GM12878 (cell line): ENCODE measurements around the gene ASMTL. TPM values are rescaled to one million over a fixed set of nuclear protein-coding genes. Genes with fewer than 3 reads are reported as not detected.
A peak's percentile ranks its signal among the peaks of the same experiment; 100 is the strongest.

ENCODE experiments used
- ATAC-seq: fragments of 200-7000 bp; cut with Tn5 transposase; 3 replicates; pipeline ENCODE4 v1.9.1; 2020; ENCODE audit warnings: mild to moderate bottlenecking, moderate library complexity
- BruUV-seq: library from RNA; stranded (reverse); fragments of 400-500 nt; replicated peaks from 2 replicates; lab custom pipeline; 2021; lab: Mats Ljungman, UMichigan
- CTCF ChIA-PET: fragments of 300-600 bp; sonication (Branson Sonifier 250); formaldehyde crosslinking; extraction: SDS; loops from one replicate; lab custom pipeline; 2021; ENCODE audit warnings: inconsistent platforms; lab: Yijun Ruan, JAX
- POLR2A ChIA-PET: fragments of 350-600 bp; formaldehyde crosslinking; extraction: SDS; loops from one replicate; lab custom pipeline; 2021; ENCODE audit warnings: inconsistent platforms; lab: Charles Lee
- RAD21 ChIA-PET: fragments of 300-600 bp; sonication (Branson Sonifier 250); formaldehyde crosslinking; loops from one replicate; lab custom pipeline; 2023; ENCODE audit warnings: antibody characterized with exemption; ENCODE audit not compliant: unreplicated experiment; lab: Charles Lee
- SMC1A ChIA-PET: fragments of 300-600 bp; sonication (Branson Sonifier 250); formaldehyde crosslinking; loops from one replicate; lab custom pipeline; 2023; ENCODE audit not compliant: unreplicated experiment, uncharacterized antibody; lab: Charles Lee
- DNase-seq: peaks from one replicate; pipeline ENCODE4 v3.0.0-alpha.2; 2011; ENCODE audit warnings: low read depth, low spot score
- FAIRE-seq: peaks from 3 replicates; lab custom pipeline; 2011; peaks lifted over from hg19 to GRCh38; lab: Jason Lieb, UNC
- H2AFZ ChIP-seq: 2 replicates; pipeline ENCODE4 v1.6.0; 2011; ENCODE audit warnings: low read depth, low read length, control low read depth; ENCODE audit not compliant: control insufficient read depth
- H3K27ac ChIP-seq: 2 replicates; pipeline ENCODE4 v1.5.1; 2011; ENCODE audit warnings: control low read depth; ENCODE audit not compliant: control insufficient read depth, insufficient read depth
- H3K27me3 ChIP-seq, 2 experiments: replicated peaks in 1 of 2; 2 replicates each; pipeline versions ENCODE4 v1.6.0 to v1.6.1; 2011; ENCODE audit warnings: low read length in 1 of 2; ENCODE audit not compliant: control insufficient read depth in 2 of 2, insufficient read depth in 2 of 2
- H3K36me3 ChIP-seq, 2 experiments: 2 replicates each; pipeline ENCODE4 v1.5.1; 2011; ENCODE audit warnings: low read length in 1 of 2; ENCODE audit not compliant: control insufficient read depth in 2 of 2, insufficient read depth in 2 of 2
- H3K4me1 ChIP-seq: 2 replicates; pipeline ENCODE4 v1.6.1; 2011; ENCODE audit warnings: mild to moderate bottlenecking, low read length, moderate library complexity, mixed read lengths; ENCODE audit not compliant: control insufficient read depth, insufficient read depth
- H3K4me2 ChIP-seq: 2 replicates; pipeline ENCODE4 v1.6.0; 2011; ENCODE audit warnings: control low read depth; ENCODE audit not compliant: control insufficient read depth, insufficient read depth
- H3K4me3 ChIP-seq: fragments of 200-600 bp; sonication (generic); 2 replicates; pipeline ENCODE4 v1.5.1; 2016
- H3K79me2 ChIP-seq: 2 replicates; pipeline ENCODE4 v1.6.0; 2011; ENCODE audit warnings: low read length; ENCODE audit not compliant: control insufficient read depth, insufficient read depth
- H3K9ac ChIP-seq: 2 replicates; pipeline ENCODE4 v1.8.0; 2011; ENCODE audit warnings: low read length, control low read depth, mixed read lengths; ENCODE audit not compliant: control insufficient read depth, insufficient read depth
- H3K9me3 ChIP-seq: replicated peaks from 3 replicates; pipeline ENCODE4 v1.5.1; 2011; ENCODE audit warnings: mild to moderate bottlenecking, low read length; ENCODE audit not compliant: control insufficient read depth, insufficient read depth
- H4K20me1 ChIP-seq: 2 replicates; pipeline ENCODE4 v1.6.0; 2011; ENCODE audit not compliant: control insufficient read depth, insufficient read depth
- CUX1 ChIP-seq: IDR thresholded peaks from 2 replicates; pipeline ENCODE4 v1.6.1; 2012; ENCODE audit warnings: improper control_type of control experiment, low read depth, low read length; ENCODE audit not compliant: insufficient replicate concordance
- POLR2A ChIP-seq: IDR thresholded peaks from 2 replicates; pipeline ENCODE4 v1.6.1; 2011; ENCODE audit warnings: low read depth, mild to moderate bottlenecking, low read length
- WGBS: methylation state at CpG from one replicate; pipeline ENCODE4 v1.1.6; 2016; ENCODE audit warnings: low lambda C conversion rate; ENCODE audit not compliant: insufficient replicate concordance, insufficient coverage; ENCODE audit errors: missing lambda C conversion rate; 5-methylcytosine and 5-hydroxymethylcytosine counted together
- in situ Hi-C: fragments of 300-500 bp; cut with MboI; formaldehyde crosslinking; loops from 9 replicates; pipeline ENCODE4 v1.14.3; 2018; ENCODE audit warnings: mixed read lengths
- intact Hi-C: fragments of 100-400 bp; cut with micrococcal nuclease; formaldehyde crosslinking; loops from one replicate; pipeline ENCODE4 v1.14.2; 2022; ENCODE audit not compliant: unreplicated experiment
- polyA plus RNA-seq, 11 experiments: library from polyadenylated mRNA; depleted of rRNA in 4 of 11; unstranded in 6 of 11; stranded (reverse) in 5 of 11; fragments of >200 nt; fragmentation: Nextera tagmentation in 4 of 11; fragmentation: Illumina TruSeq in 1 of 11; extraction: Ambion mirVana in 4 of 11; extraction: Trizol in 1 of 11; gene quantifications; 1 replicate in 1 of 11; 2 replicates in 10 of 11; pipeline versions ENCODE4 v1.2.1 to v1.2.3, GENCODE V29; 2011 to 2016; ENCODE audit warnings: inconsistent platforms in 2 of 11, missing spikeins in 2 of 11, low read depth in 1 of 11
- total RNA-seq, 4 experiments: library from RNA; depleted of rRNA in 3 of 4; stranded (reverse); fragments of >200 nt in 3 of 4; fragmentation: Illumina TruSeq in 1 of 4; extraction: Trizol in 1 of 4; gene quantifications; 2 replicates each; pipeline versions ENCODE4 v1.2.1 to v1.2.3, GENCODE V29; 2013 to 2021

Gene ASMTL
- total and polyA plus RNA-seq, 10 of the 15 experiments (the other 5 are each of a cell fraction or from before 2014, with no cell fraction given): 1.6 to 51.9 (median 32.1) TPM

GRCh38 chrX:1486749-1487361 lies 34.1 kb upstream of the ASMTL start:
- intact Hi-C loops: no loop called here
- no peaks in the 10 kb centered on the region for H4K20me1 ChIP-seq
- TF ChIP-seq POLR2A: 0 out of 2 replicates have a peak, but pooled peaks have one; percentile 36
- TF ChIP-seq CUX1: no peak
- FAIRE-seq (no peak), DNase-seq (no peak), ATAC-seq (no peak)
- CTCF ChIA-PET: no interaction called here
- in situ Hi-C loops: no loop called here
- H3K9ac ChIP-seq: no peak overlapping the region
- peaks cover 34% of the 10 kb centered on the region for H3K79me2 ChIP-seq
- peaks cover 3% of the 10 kb centered on the region; the same call in 2 of the 3 replicates for H3K9me3 ChIP-seq
- H3K4me2 ChIP-seq: no peak overlapping the region
- no TSS peak for BruUV-seq
- H3K27ac ChIP-seq: no peak overlapping the region
- peaks cover 44% of the 10 kb centered on the region for H3K4me1 ChIP-seq
- H2AFZ ChIP-seq: no peak overlapping the region
- 81% methylated on average over 18 of the region's 18 CpGs for WGBS
- H3K27me3 ChIP-seq: no peaks in the 10 kb centered on the region
- RAD21 ChIA-PET: no interaction called here
- POLR2A ChIA-PET: no interaction called here
- H3K36me3 ChIP-seq: peaks cover 15 to 27% of the 10 kb centered on the region in 2 experiments; a peak in 3 of 4 replicates
- SMC1A ChIA-PET: no interaction called here
- H3K4me3 ChIP-seq: no peak overlapping the region
